Thyroid gland (tissue), 4 donors: ENCODE data around the gene CFAP410.

ENCODE experiments used
- CTCF ChIP-seq, 6 experiments: fragments of 200-600 bp in 3 of 6; fragments of 450-650 bp in 3 of 6; sonication (generic) in 3 of 6; IDR thresholded peaks; one replicate each; pipeline ENCODE4 v1.5.1; 2016 to 2019; ENCODE audit warnings: antibody characterized with exemption in 6 of 6, mild to moderate bottlenecking in 2 of 6, inconsistent platforms in 1 of 6, moderate library complexity in 1 of 6
- POLR2A ChIP-seq, 2 donors: fragments of 450-650 bp; IDR thresholded peaks; one replicate each; pipeline ENCODE4 v1.6.1; 2017; ENCODE audit warnings: antibody characterized with exemption in 2 of 2, mild to moderate bottlenecking in 2 of 2, moderate library complexity in 1 of 2

DNA sequence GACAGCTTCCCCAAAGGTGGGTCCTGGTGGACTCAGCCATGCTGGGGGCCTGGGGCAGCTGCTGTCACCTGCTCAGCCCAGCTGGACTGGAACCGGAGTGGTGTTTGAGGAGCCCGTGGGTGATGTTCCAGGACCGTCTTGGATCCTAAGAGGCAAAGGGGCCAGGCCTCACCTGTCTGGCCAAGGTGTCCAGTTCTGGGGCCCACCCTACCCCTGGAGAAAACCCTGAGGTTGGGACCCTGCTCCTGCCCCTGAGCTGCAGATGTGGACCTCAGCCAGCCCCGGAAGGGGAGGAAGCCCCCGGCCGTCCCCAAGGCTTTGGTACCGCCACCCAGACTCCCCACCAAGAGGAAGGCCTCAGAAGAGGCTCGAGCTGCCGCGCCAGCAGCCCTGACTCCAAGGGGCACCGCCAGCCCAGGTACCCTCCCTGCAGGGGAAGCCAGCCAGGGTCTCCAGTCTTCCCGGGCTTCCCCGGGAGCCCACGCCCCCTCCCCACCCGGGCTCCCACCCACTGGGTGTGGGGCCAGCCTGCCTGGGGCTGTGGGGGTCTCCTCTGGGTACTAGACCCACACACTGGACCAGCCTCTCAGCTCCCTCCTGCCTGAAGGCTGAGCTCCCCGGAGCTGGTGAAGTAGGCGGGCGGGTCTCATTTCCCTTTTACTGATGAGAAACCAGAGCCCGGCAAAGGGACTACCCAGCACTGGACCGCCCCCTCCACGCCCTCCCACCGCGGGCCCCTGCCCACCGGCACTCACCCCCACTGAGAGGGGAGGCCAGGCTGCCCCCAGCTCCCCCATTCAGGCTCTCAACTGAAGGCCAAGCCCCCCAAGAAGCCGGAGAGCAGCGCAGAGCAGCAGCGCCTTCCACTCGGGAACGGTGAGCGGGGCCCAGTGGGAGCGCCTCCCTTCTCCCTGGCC lies 52.2 kb downstream of the CFAP410 start:
- TF ChIP-seq CTCF (IDR thresholded peaks at IDR 0.05) (no peak), POLR2A (IDR thresholded peaks at IDR 0.05) (no peak)
